Esophagus squamous epithelium (tissue), 4 donors: ENCODE data around the gene ADARB2.

Experiments
- CTCF ChIP-seq, 6 experiments: fragments of 450-650 bp in 4 of 6; fragments of 200-600 bp in 2 of 6; sonication (generic) in 2 of 6; IDR thresholded peaks; one replicate each; pipeline ENCODE4 v1.5.1; 2016 to 2019; ENCODE audit warnings: antibody characterized with exemption in 6 of 6, mild to moderate bottlenecking in 4 of 6, moderate library complexity in 4 of 6
- POLR2A ChIP-seq, 4 donors: fragments of 450-650 bp; IDR thresholded peaks; one replicate each; pipeline ENCODE4 v1.6.1; 2017; ENCODE audit warnings: antibody characterized with exemption in 4 of 4, mild to moderate bottlenecking in 4 of 4, moderate library complexity in 3 of 4

GRCh38 chr10:1187855-1188557 is 549.3 kb downstream of the ADARB2 start:
- TF ChIP-seq CTCF (IDR thresholded peaks at IDR 0.05): no peak
- no peak for TF ChIP-seq POLR2A (IDR thresholded peaks at IDR 0.05)
